Heart left ventricle (tissue), 16 donors: ENCODE measurements around the gene WNT11. TPM values are rescaled to one million over a fixed set of nuclear protein-coding genes. Genes with fewer than 3 reads are reported as not detected.
A peak's percentile ranks its signal among the peaks of the same experiment; 100 is the strongest.

ENCODE experiments used
- ATAC-seq, 4 donors: fragments of 200-7000 bp; cut with Tn5 transposase; one replicate each; pipeline ENCODE4 v1.9.1; 2020 to 2022; ENCODE audit warnings: moderate library complexity in 4 of 4, mild to moderate bottlenecking in 3 of 4, moderate number of reproducible peaks in 1 of 4
- DNase-seq, 5 donors: peaks; one replicate each; pipeline ENCODE4 v3.0.0-alpha.2; 2020
- H3K27ac ChIP-seq, 12 donors: fragments of 200-600 bp; sonication (generic) in 4 of 12; one replicate each; pipeline versions ENCODE4 v1.5.0 to v1.8.0; 2016 to 2022; ENCODE audit warnings: mild to moderate bottlenecking in 2 of 12
- H3K27me3 ChIP-seq, 9 donors: fragments of 200-600 bp; sonication (generic) in 2 of 9; one replicate each; pipeline versions ENCODE4 v1.5.1 to v1.8.0; 2016 to 2022; ENCODE audit warnings: mild to moderate bottlenecking in 3 of 9
- H3K36me3 ChIP-seq, 9 donors: fragments of 200-600 bp; sonication (generic) in 2 of 9; one replicate each; pipeline versions ENCODE4 v1.5.0 to v1.8.0; 2018 to 2022; ENCODE audit warnings: mild to moderate bottlenecking in 2 of 9
- H3K4me1 ChIP-seq, 12 donors: fragments of 200-600 bp; sonication (generic) in 4 of 12; one replicate each; pipeline versions ENCODE4 v1.5.0 to v1.8.0; 2016 to 2022; ENCODE audit warnings: mild to moderate bottlenecking in 3 of 12
- H3K4me3 ChIP-seq, 12 donors: fragments of 200-600 bp; sonication (generic) in 4 of 12; one replicate each; pipeline versions ENCODE4 v1.5.0 to v1.8.0; 2017 to 2022; ENCODE audit warnings: mild to moderate bottlenecking in 9 of 12, moderate library complexity in 4 of 12
- H3K9me3 ChIP-seq, 12 donors: fragments of 200-600 bp; sonication (generic) in 4 of 12; one replicate each; pipeline versions ENCODE4 v1.5.0 to v1.8.0; 2016 to 2022; ENCODE audit warnings: mild to moderate bottlenecking in 1 of 12
- POLR2A ChIP-seq, 2 donors: fragments of 450-650 bp; IDR thresholded peaks; one replicate each; pipeline ENCODE4 v1.6.1; 2017; ENCODE audit warnings: antibody characterized with exemption in 2 of 2, mild to moderate bottlenecking in 2 of 2, moderate library complexity in 2 of 2
- WGBS, 4 donors: extraction: QIAGEN DNeasy Blood & Tissue Kit in 2 of 4; methylation state at CpG; one replicate each; pipeline versions ENCODE4 v1.1.5 to v1.1.7; 2013 to 2018; 5-methylcytosine and 5-hydroxymethylcytosine counted together
- intact Hi-C, 10 donors: fragments of 100-400 bp; cut with DNase I; formaldehyde crosslinking; loops; one replicate each; pipeline versions ENCODE4 v1.11.1 to v1.14.2; 2022
- polyA plus RNA-seq, 2 donors: library from polyadenylated mRNA; stranded (reverse); fragments of 200-250 nt; gene quantifications; one replicate each; pipeline ENCODE4 v1.2.3, GENCODE V29; 2013
- total RNA-seq, 9 donors: library from RNA; depleted of rRNA in 2 of 9; stranded (reverse); fragments of >200 nt in 2 of 9; fragmentation: NEBNext Ultra II Directional in 3 of 9; extraction: Animal tissue kit (Norgen Biotek cat#: 25700) in 3 of 9; gene quantifications; one replicate each; pipeline versions ENCODE4 v1.1.0 to v1.2.4, GENCODE V29; 2016 to 2023
- TF ChIP-seq, protein P1 (sequence below), 12 donors: fragments of 200-600 bp; sonication (generic) in 4 of 12; IDR thresholded peaks; one replicate each; pipeline versions ENCODE4 v1.5.0 to v1.8.0; 2018 to 2022; ENCODE audit warnings: antibody characterized with exemption in 12 of 12, mild to moderate bottlenecking in 5 of 12
- donor health status: ischemic (EF 13 %, LVEDD 7.1; RV severe dilation, severe dysfunction).
- donor health status: healthy with polysubstance abuse.
- donor health status: DM: no; HTN: yes; CAD: no.
- donor health status: DM: no; HTN: no; CAD: no.
- donor health status: ischemic (EF 25% LVEDD 6.9; RV normal size, moderate dysfunction).
- donor health status: ischemic (EF 25% LVEDD 5.7; RV mildly dilated, moderate dysfunction).
- donor health status: healthy.
- donor health status: DM: yes; HTN: yes; CAD: no.
- donor health status: ischemic (EF 35%, LVEDD 5.7; RV mildly dilated, moderate dysfunction).
- donor health status: nonischemic (EF 11% LVEDD 7.7; RV severe dilation, severe dysfunction).
- donor health status: DM: yes; HTN: yes; CAD: no.
- donor health status: PGD.
- donor health status: ischemic (EF 29% LVEDD 5.4; RV normal size, mild dysfunction).
- donor health status: nonischemic (EF 23%, LVEDD 6.1; RV moderate dilation, normal function).

The WNT11 gene
- total and polyA plus RNA-seq, 11 donors, result 3.8 to 20.9 (median 8.1) TPM

DNA sequence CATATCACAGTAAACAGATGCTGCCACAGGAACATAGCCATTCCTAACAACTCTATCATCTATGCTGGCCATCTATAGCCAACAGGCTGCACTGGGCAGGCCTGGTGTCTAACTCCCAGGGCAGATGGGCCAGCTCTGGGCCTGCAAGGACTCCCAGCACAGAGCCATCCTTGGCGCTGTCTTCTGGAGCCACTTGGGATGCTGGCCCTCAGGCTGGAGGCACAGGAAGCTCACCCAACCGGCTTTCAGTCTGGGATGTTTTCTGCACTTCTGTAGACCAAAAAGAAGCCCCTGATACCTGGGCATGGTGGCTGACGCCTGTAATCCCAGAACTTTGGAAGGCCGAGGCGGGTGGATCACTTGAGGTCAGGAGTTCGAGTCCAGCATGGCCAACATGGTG, 40.8 kb upstream of the WNT11 start:
- intact Hi-C loops, result no loop called here
- H3K4me1 ChIP-seq, result peaks cover 0 to 12% (median 0%) of the 10 kb centered on the region in 12 donors
- 89 to 92% (median 91%) methylated on average over 6 of the region's 6 CpGs for WGBS, 4 donors
- H3K36me3 ChIP-seq, result no peaks in the 10 kb centered on the region
- no peak overlapping the region for H3K4me3 ChIP-seq
- TF ChIP-seq, protein P1, sequence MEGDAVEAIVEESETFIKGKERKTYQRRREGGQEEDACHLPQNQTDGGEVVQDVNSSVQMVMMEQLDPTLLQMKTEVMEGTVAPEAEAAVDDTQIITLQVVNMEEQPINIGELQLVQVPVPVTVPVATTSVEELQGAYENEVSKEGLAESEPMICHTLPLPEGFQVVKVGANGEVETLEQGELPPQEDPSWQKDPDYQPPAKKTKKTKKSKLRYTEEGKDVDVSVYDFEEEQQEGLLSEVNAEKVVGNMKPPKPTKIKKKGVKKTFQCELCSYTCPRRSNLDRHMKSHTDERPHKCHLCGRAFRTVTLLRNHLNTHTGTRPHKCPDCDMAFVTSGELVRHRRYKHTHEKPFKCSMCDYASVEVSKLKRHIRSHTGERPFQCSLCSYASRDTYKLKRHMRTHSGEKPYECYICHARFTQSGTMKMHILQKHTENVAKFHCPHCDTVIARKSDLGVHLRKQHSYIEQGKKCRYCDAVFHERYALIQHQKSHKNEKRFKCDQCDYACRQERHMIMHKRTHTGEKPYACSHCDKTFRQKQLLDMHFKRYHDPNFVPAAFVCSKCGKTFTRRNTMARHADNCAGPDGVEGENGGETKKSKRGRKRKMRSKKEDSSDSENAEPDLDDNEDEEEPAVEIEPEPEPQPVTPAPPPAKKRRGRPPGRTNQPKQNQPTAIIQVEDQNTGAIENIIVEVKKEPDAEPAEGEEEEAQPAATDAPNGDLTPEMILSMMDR (IDR thresholded peaks at IDR 0.05), result no peak
- no peak for TF ChIP-seq POLR2A (IDR thresholded peaks at IDR 0.05)
- no peaks in the 10 kb centered on the region for H3K27me3 ChIP-seq
- H3K27ac ChIP-seq, result no peak overlapping the region
- peaks cover 0 to 12% (median 0%) of the 10 kb centered on the region in 12 donors for H3K9me3 ChIP-seq
- ATAC-seq, result no peak
- DNase-seq, result peak in 1 of 5 donors; percentile 36

DNA sequence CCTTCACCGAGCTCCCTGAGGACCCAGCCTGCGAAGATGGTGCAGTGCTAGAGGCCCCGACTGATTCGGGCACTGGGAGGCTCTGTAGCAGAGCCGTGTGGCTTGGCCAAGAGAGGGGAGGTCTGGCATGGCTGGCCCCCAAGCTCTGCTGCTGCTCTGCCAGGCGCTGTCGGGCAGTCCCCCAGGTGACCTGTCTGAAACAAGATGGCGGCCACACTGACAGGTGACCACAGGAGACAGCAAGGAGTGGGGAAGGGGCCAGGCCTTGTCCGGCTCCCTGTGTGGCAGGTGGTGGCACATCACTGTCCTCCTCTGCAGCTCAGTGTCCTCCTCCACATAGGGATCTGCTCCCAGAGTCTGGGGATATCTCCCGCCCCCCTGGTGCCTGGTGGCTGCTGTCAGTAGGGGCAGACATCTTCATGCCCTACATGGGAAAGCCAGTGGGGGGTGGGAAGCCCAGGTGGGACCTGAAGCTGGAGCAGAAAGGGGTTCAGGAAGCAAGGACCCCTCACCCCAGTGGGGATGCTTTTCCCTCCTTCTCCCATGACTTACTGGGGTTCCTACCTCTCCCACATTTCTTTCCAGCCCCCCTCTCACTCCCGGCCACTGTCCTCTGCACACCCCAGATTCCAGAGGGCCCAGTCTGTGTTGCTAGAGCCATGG, 40.1 kb upstream of the WNT11 start:
- no peaks in the 10 kb centered on the region for H3K27me3 ChIP-seq
- H3K4me3 ChIP-seq, result no peak overlapping the region
- peak in 2 of 5 donors; percentile 12 to 60 for DNase-seq
- no peak for ATAC-seq
- no peaks in the 10 kb centered on the region for H3K36me3 ChIP-seq
- H3K4me1 ChIP-seq, result peaks cover 0 to 8% (median 0%) of the 10 kb centered on the region in 12 donors
- TF ChIP-seq, protein P1 (IDR thresholded peaks at IDR 0.05), result no peak
- no peak for TF ChIP-seq POLR2A (IDR thresholded peaks at IDR 0.05)
- intact Hi-C loops, result no loop called here
- H3K9me3 ChIP-seq, result peaks cover 0 to 12% (median 0%) of the 10 kb centered on the region in 12 donors
- no peak overlapping the region for H3K27ac ChIP-seq
- 96 to 98% (median 97%) methylated on average over 9 to 11 of the region's 11 CpGs for WGBS, 4 donors

DNA sequence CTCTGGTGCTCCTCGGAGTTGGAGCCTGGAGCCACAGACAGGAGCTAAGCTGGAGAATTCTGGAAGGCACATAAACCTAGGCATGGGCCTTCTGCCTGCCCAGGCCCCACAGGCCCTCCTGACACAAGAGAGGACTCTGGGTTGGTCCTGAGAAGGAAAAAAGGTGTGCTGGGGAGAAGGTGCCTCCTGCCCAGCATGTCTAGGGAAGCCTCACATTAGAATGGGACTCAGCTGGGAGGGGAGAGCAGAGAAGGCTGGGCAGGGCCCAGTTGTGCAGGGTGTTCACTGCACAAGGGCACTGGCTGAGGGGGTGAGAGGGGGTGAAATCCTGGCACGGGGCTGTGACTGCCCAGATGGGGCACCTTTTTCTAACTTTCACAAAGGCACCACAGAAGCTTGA, 39.4 kb upstream of the WNT11 start:
- TF ChIP-seq, protein P1 (IDR thresholded peaks at IDR 0.05), result no peak
- TF ChIP-seq POLR2A (IDR thresholded peaks at IDR 0.05), result no peak
- Histone ChIP-seq H3K4me3 (no peak overlapping the region), H3K36me3 (no peaks in the 10 kb centered on the region), H3K27me3 (no peaks in the 10 kb centered on the region), H3K4me1 (peaks cover 0 to 1% (median 0%) of the 10 kb centered on the region in 12 donors), H3K27ac (no peak overlapping the region), H3K9me3 (peaks cover 0 to 7% (median 0%) of the 10 kb centered on the region in 12 donors)
- ATAC-seq, result no peak
- DNase-seq, result peak in 1 of 5 donors; percentile 7
- WGBS, 4 donors, result 78 to 91% (median 85%) methylated on average over 2 of the region's 2 CpGs
- intact Hi-C loops, result no loop called here

DNA sequence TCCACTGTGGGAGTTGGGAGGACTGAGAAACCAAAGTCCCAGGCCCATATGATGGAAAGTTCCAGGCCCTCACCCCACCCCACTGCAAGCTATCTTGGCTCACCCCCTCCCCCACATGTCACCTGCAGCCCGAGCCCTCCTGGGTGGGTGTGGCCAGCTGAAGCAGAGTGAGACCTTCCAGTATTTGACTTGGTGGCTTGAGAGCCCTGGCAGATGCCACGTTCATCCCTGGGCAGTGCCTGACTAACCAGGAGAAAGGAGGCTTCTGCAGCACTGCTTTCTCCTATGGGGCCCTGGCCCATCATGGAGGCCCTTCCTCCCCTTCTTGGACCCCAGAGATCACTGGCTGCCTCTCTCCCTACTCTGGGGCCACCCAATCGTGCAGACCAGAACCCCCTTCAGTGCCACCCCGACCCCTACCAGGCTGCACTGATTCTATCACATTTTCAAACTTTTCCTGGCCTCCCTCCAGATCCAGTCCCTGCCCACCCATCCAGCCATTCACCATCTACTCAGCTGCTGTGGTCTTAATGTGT, 38.1 kb upstream of the WNT11 start:
- TF ChIP-seq, protein P1 (IDR thresholded peaks at IDR 0.05), result no peak
- no peak for TF ChIP-seq POLR2A (IDR thresholded peaks at IDR 0.05)
- no peaks in the 10 kb centered on the region for H3K27me3 ChIP-seq
- intact Hi-C loops, result no loop called here
- no peaks in the 10 kb centered on the region for H3K36me3 ChIP-seq
- H3K9me3 ChIP-seq, result no peaks in the 10 kb centered on the region
- no peak overlapping the region for H3K4me3 ChIP-seq
- H3K4me1 ChIP-seq, result no peaks in the 10 kb centered on the region
- H3K27ac ChIP-seq, result no peak overlapping the region
- DNase-seq (no peak), ATAC-seq (no peak)
- WGBS, 4 donors, result 86 to 93% (median 90%) methylated on average over 4 of the region's 4 CpGs
